ENCODE data around the gene PDLIM4.

PDLIM4 gene

DNA sequence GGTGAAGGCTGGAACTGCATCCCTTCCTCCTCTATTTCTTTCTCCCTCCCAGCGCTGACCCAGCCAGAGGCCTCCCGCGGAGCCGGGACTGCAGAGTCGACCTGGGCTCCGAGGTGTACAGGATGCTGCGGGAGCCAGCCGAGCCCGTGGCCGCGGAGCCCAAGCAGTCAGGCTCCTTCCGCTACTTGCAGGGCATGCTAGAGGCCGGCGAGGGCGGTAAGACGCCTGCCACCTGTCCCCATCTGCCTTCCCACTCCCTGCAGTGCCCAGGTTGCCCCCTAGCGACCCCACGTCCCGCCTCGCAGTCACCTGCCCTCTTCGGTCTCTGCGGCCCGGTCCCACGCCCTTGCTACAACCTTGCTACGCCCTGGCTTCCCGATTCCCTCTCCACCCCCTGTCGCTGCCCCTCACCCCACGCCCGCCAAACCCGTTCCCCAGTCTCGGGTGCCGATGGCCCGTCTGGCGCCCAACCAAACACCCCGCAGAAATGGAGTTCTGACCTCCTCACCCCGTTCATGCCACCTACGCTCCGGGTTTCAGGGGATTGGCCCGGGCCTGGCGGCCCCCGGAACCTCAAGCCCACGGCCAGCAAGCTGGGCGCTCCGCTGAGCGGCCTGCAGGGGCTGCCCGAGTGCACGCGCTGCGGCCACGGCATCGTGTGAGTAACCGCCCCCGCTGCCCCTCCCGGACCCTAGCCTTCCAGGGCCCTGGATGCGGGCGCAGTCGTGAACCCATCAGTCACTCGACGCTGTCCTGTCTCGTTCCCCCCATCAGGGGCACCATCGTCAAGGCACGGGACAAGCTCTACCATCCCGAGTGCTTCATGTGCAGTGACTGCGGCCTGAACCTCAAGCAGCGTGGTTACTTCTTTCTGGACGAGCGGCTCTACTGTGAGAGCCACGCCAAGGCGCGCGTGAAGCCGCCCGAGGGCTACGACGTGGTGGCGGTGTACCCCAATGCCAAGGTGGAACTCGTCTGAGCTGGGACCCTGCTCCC lies 14.1 kb downstream of the PDLIM4 start:
- no peaks in the 10 kb centered on the region for H3K36me3 ChIP-seq

DNA sequence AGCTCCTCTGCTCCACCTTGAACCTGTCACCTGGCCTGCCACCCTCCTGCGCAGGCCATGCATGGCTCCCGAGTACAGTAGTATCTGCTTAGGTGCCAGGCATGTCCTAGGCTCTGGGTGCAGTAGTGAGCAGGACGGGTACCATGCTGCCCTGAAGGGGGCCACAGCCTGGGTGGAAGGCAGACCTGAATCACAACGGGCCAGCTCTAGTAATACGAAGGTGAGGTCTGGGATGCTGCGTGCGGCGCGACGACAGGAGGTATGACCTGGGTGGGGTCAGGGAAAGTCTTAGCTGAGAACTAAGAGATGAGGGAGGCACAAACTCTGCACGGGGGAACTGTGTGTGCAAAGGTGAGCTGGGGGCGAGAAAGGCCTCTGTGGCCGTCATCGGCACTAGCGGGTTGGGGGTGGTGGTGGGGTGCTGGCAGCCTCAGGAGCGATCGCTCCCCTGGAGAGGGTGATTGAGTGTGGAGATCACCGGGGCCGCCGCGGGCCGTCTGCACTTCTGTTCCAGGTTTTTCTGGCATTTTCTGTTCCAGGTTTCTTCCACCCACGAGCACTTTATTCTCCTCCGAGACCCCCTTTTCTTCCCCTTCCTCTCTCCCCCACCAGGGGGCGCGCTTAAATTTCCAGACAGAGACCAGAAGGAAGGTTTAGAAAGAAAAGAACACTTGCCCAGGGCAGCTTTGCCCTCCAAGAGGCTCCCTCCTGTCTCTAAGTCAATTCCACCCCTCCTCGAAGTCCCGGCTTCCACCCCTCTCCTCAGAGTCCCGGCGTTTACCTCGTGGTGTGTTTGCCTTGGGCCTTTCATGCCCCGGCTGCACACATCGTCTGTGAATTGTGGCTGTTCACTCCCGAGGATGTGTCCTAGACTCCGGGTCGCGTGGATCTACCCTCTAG lies 15.1 kb downstream of the PDLIM4 start:
- TF ChIP-seq Cebpa-rat (IDR thresholded peaks at IDR 0.05) = no peak
- H3K4me3 ChIP-seq = no peak overlapping the region
- H3K27me3 ChIP-seq = peaks cover 0 to 12% (median 3%) of the 10 kb centered on the region in 11 experiments; a peak in 5 of 22 replicates
- no peak overlapping the region for H3K9ac ChIP-seq
- peaks cover 0 to 14% (median 0%) of the 10 kb centered on the region in 11 experiments; a peak in 2 of 22 replicates for H4K20me1 ChIP-seq
- no peaks in the 10 kb centered on the region for H3K9me3 ChIP-seq (replicated peaks in 1 of 11)
- H3K36me3 ChIP-seq = no peaks in the 10 kb centered on the region
- peaks cover 0 to 22% (median 12%) of the 10 kb centered on the region in 10 experiments; a peak in 9 of 20 replicates for H3K4me1 ChIP-seq
- H3K4me2 ChIP-seq = peak overlapping the region in 6 of 11 experiments; percentile 46 to 85 (median 70); a peak in 6 of 22 replicates
- H3K27ac ChIP-seq = no peak overlapping the region

More for the DNA sequence above, 14.1 kb downstream of the PDLIM4 start:
- Histone ChIP-seq H3K4me3 (peak overlapping the region in 8 of 10 experiments; percentile 25 to 60 (median 41); a peak in 14 of 20 replicates), H3K4me2 (peak overlapping the region; percentile 46 to 85 (median 66)), H4K20me1 (peaks cover 0 to 14% (median 0%) of the 10 kb centered on the region in 11 experiments; a peak in 2 of 22 replicates), H3K9me3 (replicated peaks in 1 of 11) (no peaks in the 10 kb centered on the region), H3K4me1 (peaks cover 0 to 22% (median 12%) of the 10 kb centered on the region in 10 experiments; a peak in 9 of 20 replicates), H3K27ac (peak overlapping the region in 2 of 11 experiments; percentile 12 to 52; a peak in 3 of 22 replicates), H3K9ac (peak overlapping the region in 10 of 11 experiments; percentile 22 to 57 (median 42); a peak in 13 of 22 replicates), H3K27me3 (peaks cover 0 to 12% (median 3%) of the 10 kb centered on the region in 11 experiments; a peak in 5 of 22 replicates)
- no peak for TF ChIP-seq Cebpa-rat (IDR thresholded peaks at IDR 0.05)

DNA sequence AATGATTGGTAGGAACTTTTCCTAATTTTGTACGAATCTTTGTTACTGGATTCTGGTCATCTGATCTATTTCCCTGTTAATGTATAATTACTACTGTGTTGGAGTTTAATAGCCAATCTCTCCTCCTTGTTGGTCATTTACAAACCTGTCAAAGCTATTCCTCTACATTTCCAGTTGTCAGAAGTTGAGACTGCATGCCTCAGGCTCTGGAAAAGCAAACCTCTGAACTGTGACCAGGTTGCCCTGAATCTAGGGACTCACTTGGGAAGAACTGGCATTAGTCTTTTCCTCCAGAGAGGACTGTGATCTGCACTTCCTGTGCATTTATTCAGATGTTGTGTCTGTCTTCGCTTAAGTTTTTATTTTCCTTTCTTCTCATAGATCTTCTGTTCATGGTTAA lies 16.1 kb downstream of the PDLIM4 start:
- Histone ChIP-seq H3K9ac (no peak overlapping the region), H3K4me3 (no peak overlapping the region), H3K9me3 (replicated peaks in 1 of 11) (no peaks in the 10 kb centered on the region), H3K36me3 (no peaks in the 10 kb centered on the region), H3K4me1 (peaks cover 0 to 28% (median 15%) of the 10 kb centered on the region in 10 experiments; a peak in 15 of 20 replicates), H4K20me1 (peaks cover 0 to 14% (median 0%) of the 10 kb centered on the region in 11 experiments; a peak in 2 of 22 replicates), H3K27me3 (peaks cover 0 to 12% (median 3%) of the 10 kb centered on the region in 11 experiments; a peak in 5 of 22 replicates), H3K27ac (no peak overlapping the region), H3K4me2 (no peak overlapping the region)
- TF ChIP-seq Cebpa-rat (IDR thresholded peaks at IDR 0.05) = no peak

GRCh38 chr5:132274050-132274792 lies 16.7 kb downstream of the PDLIM4 start:
- Histone ChIP-seq H3K27ac (no peak overlapping the region), H3K9ac (no peak overlapping the region), H3K9me3 (replicated peaks in 1 of 11) (no peaks in the 10 kb centered on the region), H3K4me2 (no peak overlapping the region), H3K4me1 (peaks cover 0 to 34% (median 21%) of the 10 kb centered on the region in 10 experiments; a peak in 15 of 20 replicates), H4K20me1 (peaks cover 0 to 14% (median 0%) of the 10 kb centered on the region in 11 experiments; a peak in 2 of 22 replicates), H3K4me3 (no peak overlapping the region), H3K27me3 (peaks cover 0 to 12% (median 3%) of the 10 kb centered on the region in 11 experiments; a peak in 5 of 22 replicates), H3K36me3 (no peaks in the 10 kb centered on the region)
- no peak for TF ChIP-seq Cebpa-rat (IDR thresholded peaks at IDR 0.05)

DNA sequence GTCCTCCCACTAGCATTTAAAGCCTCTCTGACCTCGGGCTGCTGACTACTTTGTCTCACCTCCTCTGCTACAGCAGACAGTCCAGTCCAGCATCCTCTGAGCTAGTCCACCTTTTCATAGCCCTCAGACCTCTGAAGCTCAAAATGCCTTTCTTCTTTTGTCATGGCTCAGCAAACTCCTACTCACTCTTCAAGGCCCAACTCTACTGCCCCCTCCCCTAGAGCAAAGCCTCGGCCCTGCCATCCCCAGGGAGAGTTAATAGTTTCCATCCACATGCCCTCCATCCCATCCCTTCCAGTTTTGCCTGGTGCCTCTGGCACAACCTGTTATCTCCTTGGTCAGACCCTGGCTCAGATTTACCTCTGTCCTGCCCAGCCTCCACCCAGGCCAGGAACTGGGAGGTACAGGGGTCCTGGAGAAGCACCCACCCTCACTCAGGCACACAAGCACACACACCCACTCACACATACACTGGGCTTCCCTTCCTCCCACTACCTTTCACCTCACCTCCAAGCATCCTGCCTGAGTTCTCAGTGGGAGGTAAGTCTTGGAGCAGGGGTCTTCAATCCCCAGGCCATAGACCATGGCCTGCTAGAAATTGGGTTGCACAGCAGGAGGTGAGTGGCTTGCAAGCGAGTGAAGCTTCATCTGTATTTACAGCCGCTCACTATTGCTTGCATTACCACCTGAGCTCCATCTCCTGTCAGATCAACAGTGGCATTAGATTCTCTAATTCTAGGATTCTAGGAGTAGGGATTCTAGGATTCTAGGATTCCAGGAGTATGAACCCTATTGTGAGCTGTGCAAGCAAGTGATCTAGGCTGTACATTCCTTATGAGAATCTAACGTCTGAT lies 18.1 kb downstream of the PDLIM4 start:
- Histone ChIP-seq H3K27me3 (peaks cover 0 to 12% (median 3%) of the 10 kb centered on the region in 11 experiments; a peak in 5 of 22 replicates), H3K27ac (no peak overlapping the region), H3K9me3 (replicated peaks in 1 of 11) (no peaks in the 10 kb centered on the region), H3K4me2 (no peak overlapping the region), H3K4me3 (no peak overlapping the region), H4K20me1 (peaks cover 0 to 8% (median 0%) of the 10 kb centered on the region in 11 experiments; a peak in 2 of 22 replicates), H3K4me1 (peaks cover 0 to 35% (median 25%) of the 10 kb centered on the region in 10 experiments; a peak in 18 of 20 replicates), H3K36me3 (no peaks in the 10 kb centered on the region), H3K9ac (no peak overlapping the region)
- no peak for TF ChIP-seq Cebpa-rat (IDR thresholded peaks at IDR 0.05)

- Histone ChIP-seq H4K20me1 (no peaks in the 10 kb centered on the region; a peak in 2 of 22 replicates), H3K4me1 (peaks cover 13 to 21% (median 16%) of the 10 kb centered on the region in 10 experiments; a peak in 19 of 20 replicates), H3K9me3 (replicated peaks in 1 of 11) (peaks cover 0 to 1% (median 0%) of the 10 kb centered on the region in 11 experiments; a peak in 4 of 22 replicates), H3K27me3 (no peaks in the 10 kb centered on the region), H3K27ac (no peak overlapping the region), H3K9ac (no peak overlapping the region), H3K4me3 (no peak overlapping the region), H3K4me2 (no peak overlapping the region), H3K36me3 (no peaks in the 10 kb centered on the region)
- no peak for TF ChIP-seq Cebpa-rat (IDR thresholded peaks at IDR 0.05)
These were observed 19.8 kb downstream of the PDLIM4 start for GRCh38 chr5:132277256-132277655.
